Measurements from ENCODE around the gene HYPK. TPM values are rescaled to one million over a fixed set of nuclear protein-coding genes. Genes with fewer than 3 reads are reported as not detected.
"Not testable (repeated sequence)": the region's sequence is repeated elsewhere in the genome, so short reads cannot be mapped to it uniquely, and the experiment has no call there.

HYPK gene
- total RNA-seq, 1 donor from 2014 or later = 28.0 TPM

DNA sequence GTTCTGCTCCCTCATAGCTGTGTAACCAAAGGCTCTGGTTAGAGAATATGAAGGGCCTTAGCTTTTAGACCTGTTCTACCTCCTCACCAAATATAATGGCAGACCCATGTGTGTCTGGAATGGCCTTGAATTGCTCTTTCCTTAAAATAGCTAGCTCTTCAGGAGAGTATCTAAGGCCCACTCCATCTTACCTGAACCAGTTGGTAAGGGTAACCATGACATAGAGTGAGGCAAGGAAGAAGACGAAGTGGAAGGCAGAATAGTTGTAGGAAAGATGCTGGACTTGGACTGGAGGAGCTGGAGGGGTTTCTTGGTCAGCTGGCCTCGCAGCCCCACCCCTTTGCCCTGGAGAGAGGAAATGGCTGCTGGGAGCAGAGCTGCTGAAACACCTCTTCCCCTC, 5.2 kb upstream of the HYPK start:
- no peak for DNase-seq (ENCODE audit: low read depth)
- TF ChIP-seq, protein P1, sequence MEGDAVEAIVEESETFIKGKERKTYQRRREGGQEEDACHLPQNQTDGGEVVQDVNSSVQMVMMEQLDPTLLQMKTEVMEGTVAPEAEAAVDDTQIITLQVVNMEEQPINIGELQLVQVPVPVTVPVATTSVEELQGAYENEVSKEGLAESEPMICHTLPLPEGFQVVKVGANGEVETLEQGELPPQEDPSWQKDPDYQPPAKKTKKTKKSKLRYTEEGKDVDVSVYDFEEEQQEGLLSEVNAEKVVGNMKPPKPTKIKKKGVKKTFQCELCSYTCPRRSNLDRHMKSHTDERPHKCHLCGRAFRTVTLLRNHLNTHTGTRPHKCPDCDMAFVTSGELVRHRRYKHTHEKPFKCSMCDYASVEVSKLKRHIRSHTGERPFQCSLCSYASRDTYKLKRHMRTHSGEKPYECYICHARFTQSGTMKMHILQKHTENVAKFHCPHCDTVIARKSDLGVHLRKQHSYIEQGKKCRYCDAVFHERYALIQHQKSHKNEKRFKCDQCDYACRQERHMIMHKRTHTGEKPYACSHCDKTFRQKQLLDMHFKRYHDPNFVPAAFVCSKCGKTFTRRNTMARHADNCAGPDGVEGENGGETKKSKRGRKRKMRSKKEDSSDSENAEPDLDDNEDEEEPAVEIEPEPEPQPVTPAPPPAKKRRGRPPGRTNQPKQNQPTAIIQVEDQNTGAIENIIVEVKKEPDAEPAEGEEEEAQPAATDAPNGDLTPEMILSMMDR (conservative IDR thresholded peaks at IDR 0.05; ENCODE audit: low read depth, low read length) = no peak
- no peak overlapping the region for H3K4me3 ChIP-seq (ENCODE audit: low read depth, low read length)

DNA sequence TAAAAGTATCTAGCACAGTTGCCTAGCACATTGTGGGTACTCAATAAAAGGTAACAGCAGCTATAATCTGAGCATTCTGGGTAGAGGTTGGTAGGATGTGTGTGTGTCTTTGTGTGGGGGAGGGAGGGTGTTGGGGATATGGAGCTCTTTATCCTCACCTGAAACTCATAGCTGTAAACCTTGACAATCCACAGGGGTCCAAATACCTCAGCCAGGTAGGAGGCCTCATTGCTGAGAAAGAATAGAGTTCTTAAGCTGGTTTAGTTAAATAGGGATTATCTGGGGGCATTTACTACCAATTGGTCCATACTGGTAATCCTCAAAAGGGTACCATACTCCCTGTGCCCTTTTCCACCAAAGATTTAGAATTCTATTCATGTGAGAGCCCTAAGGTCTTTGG, 4.4 kb upstream of the HYPK start:
- no peak overlapping the region for H3K4me3 ChIP-seq (ENCODE audit: low read depth, low read length)
- TF ChIP-seq, protein P1 (conservative IDR thresholded peaks at IDR 0.05; ENCODE audit: low read depth, low read length) = no peak
- DNase-seq (ENCODE audit: low read depth) = no peak

DNA sequence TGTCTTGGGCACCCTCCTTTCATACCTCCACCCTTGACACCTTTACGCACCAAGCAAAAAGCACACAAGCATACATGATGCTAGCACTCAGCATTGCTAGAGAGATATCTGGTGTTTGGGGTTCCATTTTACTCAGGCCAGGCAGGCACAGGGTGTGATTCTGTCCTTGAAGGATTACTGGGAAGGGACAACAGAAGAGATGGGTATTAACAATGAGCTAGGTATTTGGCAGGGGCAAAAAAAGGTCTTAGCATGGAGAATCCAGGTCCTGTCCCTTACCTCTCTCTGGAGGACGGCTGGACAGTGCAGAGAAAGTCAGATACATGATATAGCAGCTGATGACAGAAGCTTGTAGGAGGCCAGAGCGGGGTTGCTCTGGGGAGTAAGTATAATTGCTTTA, 3.8 kb upstream of the HYPK start:
- DNase-seq (ENCODE audit: low read depth) = no peak
- no peak overlapping the region for H3K4me3 ChIP-seq (ENCODE audit: low read depth, low read length)
- TF ChIP-seq, protein P1 (conservative IDR thresholded peaks at IDR 0.05; ENCODE audit: low read depth, low read length) = no peak

DNA sequence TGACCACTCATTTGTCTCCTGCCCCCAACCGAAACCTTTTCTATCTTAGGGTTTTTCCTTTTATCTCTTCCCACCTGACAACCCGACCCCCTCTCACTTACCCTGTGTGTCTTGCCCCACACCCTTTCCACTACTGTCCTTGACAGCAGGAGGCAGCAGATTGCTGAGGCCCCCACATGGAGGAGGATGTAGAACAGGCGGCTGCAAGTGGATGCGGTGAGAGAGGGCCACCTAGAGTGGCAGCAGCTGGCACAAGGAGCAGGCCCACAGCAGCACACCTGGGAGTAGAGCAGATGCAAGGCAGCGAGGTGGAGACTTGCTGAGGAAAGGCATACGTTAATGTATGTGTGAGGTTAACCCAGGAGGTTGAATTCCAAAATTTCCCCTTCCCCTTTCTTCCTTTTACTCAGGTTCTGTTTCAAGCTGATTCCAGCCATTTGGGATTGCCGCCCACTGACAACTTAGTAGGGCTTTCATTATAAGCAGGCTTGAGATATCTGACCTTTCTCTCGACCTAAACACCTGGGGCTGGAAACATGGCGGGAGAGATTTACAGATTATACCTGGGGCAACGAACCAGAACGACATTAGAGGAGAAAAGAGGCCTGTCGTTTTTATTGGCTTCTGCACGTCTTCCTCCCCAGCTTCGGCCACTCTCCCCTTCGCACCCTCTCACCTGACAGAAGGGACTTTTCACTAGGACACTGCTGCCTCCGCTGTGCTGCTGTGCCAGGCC, 1.0 kb upstream of the HYPK start:
- no peak for DNase-seq (ENCODE audit: low read depth)
- TF ChIP-seq, protein P1 (conservative IDR thresholded peaks at IDR 0.05; ENCODE audit: low read depth, low read length) = no peak

DNA sequence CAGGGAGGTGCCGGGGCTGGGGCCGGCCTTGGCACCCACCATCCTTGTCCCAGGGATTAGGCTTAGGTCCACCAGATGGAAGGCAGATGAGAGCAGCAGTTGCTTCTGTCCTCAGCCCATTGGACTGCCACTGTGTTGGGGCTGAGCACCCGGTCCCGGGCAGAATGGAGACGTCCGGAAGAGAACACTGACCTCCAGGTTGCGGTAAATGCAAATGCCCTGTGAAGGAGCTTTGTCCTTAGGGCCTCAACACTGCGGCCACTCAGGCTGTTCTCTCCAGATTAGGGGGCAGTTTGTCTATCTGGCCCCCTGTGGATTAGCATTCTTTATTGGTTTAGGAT, 484 bp upstream of the HYPK start, which contains the start of gene SERINC4:
SERINC4 (minus strand) TSS at position 276 of the 341 bp plus-strand sequence; CDS start at position 42, 234 bp downstream.
- TF ChIP-seq, protein P1 (conservative IDR thresholded peaks at IDR 0.05; ENCODE audit: low read depth, low read length) = no peak
- DNase-seq (ENCODE audit: low read depth) = no peak
- H3K4me3 ChIP-seq (ENCODE audit: low read depth, low read length) = peak within 1 kb of the TSS; percentile 70

More for the DNA sequence above, 1.0 kb upstream of the HYPK start:
- H3K4me3 ChIP-seq (ENCODE audit: low read depth, low read length) = no peak overlapping the region

DNA sequence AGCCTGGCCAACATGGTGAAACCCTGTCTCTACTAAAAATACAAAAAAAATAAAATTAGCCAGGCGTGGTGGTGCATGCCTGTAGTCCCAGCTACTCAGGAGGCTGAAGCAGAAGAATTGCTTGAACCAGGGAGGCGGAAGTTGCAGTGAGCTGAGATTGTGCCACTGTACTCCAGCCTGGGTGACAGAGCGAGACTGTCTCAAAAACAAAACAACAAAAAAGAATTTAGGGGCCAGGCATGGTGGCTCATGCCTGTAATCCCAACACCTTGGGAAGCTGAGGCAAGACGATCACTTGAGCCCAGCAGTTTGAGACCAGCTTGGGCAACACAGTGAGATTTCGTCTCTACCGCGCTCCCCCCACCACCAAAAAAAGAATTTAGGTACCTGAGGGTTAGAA, 2.3 kb downstream of the HYPK start:
- H3K4me3 ChIP-seq (ENCODE audit: low read depth, low read length); DNase-seq (ENCODE audit: low read depth): not testable (repeated sequence)

DNA sequence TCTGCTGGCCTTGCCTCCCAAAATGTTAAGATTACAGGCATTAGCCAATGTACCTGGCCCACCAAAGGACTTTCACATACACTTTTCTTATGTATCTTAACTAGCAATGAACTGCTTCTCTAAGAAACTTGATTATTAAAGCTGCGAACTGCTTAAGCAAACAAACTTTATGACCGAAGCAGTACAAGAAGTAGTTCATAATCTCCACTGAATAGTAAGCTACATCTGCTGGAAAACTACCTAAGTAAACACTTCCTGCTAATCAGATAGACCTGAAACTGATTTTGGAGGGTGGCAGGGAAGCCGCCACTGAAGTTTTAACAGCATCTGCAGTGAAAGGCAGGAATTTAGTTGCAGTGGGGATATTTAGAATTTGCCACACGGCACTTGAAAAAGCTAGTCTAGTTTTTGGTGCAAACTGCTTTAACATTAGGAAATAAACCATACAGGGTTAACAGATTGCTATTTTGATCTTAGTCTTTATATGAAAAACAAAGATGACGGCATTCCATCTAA, 8.1 kb downstream of the HYPK start:
- TF ChIP-seq, protein P1 (conservative IDR thresholded peaks at IDR 0.05; ENCODE audit: low read depth, low read length) = no peak
- no peak overlapping the region for H3K4me3 ChIP-seq (ENCODE audit: low read depth, low read length)
- DNase-seq (ENCODE audit: low read depth) = no peak

Measured in epithelial cell of proximal tubule (primary cell).